Trophoblast cell (in vitro differentiated cells and primary cell): ENCODE data around the gene GRIN2B.

Experiments
- DNase-seq, 2 donors: peaks; one replicate each; pipeline ENCODE4 v3.0.0-alpha.2; 2016
- H2AFZ ChIP-seq: 2 replicates; pipeline ENCODE4 v1.6.1; 2013; ENCODE audit warnings: low read length, moderate library complexity, mild to moderate bottlenecking; ENCODE audit not compliant: insufficient read depth, poor library complexity
- H2AK5ac ChIP-seq: 2 replicates; pipeline ENCODE4 v1.6.1; 2013; ENCODE audit warnings: mild to moderate bottlenecking, low read length
- H2BK120ac ChIP-seq: 2 replicates; pipeline ENCODE4 v1.6.1; 2013; ENCODE audit warnings: low read length, mild to moderate bottlenecking, moderate library complexity; ENCODE audit not compliant: insufficient read depth, poor library complexity
- H2BK12ac ChIP-seq: 2 replicates; pipeline ENCODE4 v1.6.1; 2013; ENCODE audit warnings: mild to moderate bottlenecking, low read length, moderate library complexity
- H2BK5ac ChIP-seq: 2 replicates; pipeline ENCODE4 v1.6.1; 2013; ENCODE audit warnings: low read length, low read depth, moderate library complexity, mild to moderate bottlenecking; ENCODE audit not compliant: poor library complexity
- H3K14ac ChIP-seq: 2 replicates; pipeline ENCODE4 v1.6.1; 2013; ENCODE audit warnings: mild to moderate bottlenecking, low read length
- H3K18ac ChIP-seq: 2 replicates; pipeline ENCODE4 v1.6.1; 2013; ENCODE audit warnings: mild to moderate bottlenecking, low read length
- H3K23ac ChIP-seq: 2 replicates; pipeline ENCODE4 v1.6.1; 2013; ENCODE audit warnings: low read length
- H3K27ac ChIP-seq: 2 replicates; pipeline ENCODE4 v1.5.1; 2013; ENCODE audit warnings: low read depth, mild to moderate bottlenecking, inconsistent platforms, low read length, moderate library complexity
- H3K27me3 ChIP-seq: 2 replicates; pipeline ENCODE4 v1.6.1; 2013; ENCODE audit warnings: inconsistent platforms, mild to moderate bottlenecking, low read length, moderate library complexity; ENCODE audit not compliant: insufficient read depth
- H3K36me3 ChIP-seq, 2 experiments: 1 replicate in 1 of 2; 2 replicates in 1 of 2; pipeline ENCODE4 v1.6.1; 2013; ENCODE audit warnings: low read length in 2 of 2, mild to moderate bottlenecking in 2 of 2, moderate library complexity in 1 of 2; ENCODE audit not compliant: insufficient read depth in 2 of 2, control insufficient read depth in 1 of 2
- H3K4ac ChIP-seq: 2 replicates; pipeline ENCODE4 v1.6.1; 2013; ENCODE audit warnings: low read depth, mild to moderate bottlenecking, low read length, moderate library complexity
- H3K4me1 ChIP-seq, 2 experiments: 1 replicate in 1 of 2; 2 replicates in 1 of 2; pipeline ENCODE4 v1.6.1; 2013; ENCODE audit warnings: low read length in 2 of 2, mild to moderate bottlenecking in 2 of 2, moderate library complexity in 1 of 2; ENCODE audit not compliant: insufficient read depth in 2 of 2, control insufficient read depth in 1 of 2
- H3K4me2 ChIP-seq: 2 replicates; pipeline ENCODE4 v1.6.1; 2013; ENCODE audit warnings: inconsistent platforms, mild to moderate bottlenecking, low read length, moderate library complexity
- H3K4me3 ChIP-seq: 2 replicates; pipeline ENCODE4 v1.5.1; 2013; ENCODE audit warnings: mild to moderate bottlenecking, low read depth, low read length, inconsistent platforms
- H3K79me1 ChIP-seq: one replicate; pipeline ENCODE4 v1.6.1; 2013; ENCODE audit warnings: low read length
- H3K79me2 ChIP-seq: 2 replicates; pipeline ENCODE4 v1.6.1; 2013; ENCODE audit warnings: low read length, mild to moderate bottlenecking; ENCODE audit not compliant: control insufficient read depth, insufficient read depth, poor library complexity
- H3K9ac ChIP-seq: 2 replicates; pipeline ENCODE4 v1.6.1; 2013; ENCODE audit warnings: mild to moderate bottlenecking, low read length
- H3K9me3 ChIP-seq: 2 replicates; pipeline ENCODE4 v1.6.1; 2013; ENCODE audit warnings: low read depth, mild to moderate bottlenecking, control low read depth, inconsistent platforms, low read length; ENCODE audit not compliant: insufficient read depth
- H4K12ac ChIP-seq: 2 replicates; pipeline ENCODE4 v1.6.1; 2013; ENCODE audit warnings: low read depth, mild to moderate bottlenecking, low read length, moderate library complexity
- H4K8ac ChIP-seq: 2 replicates; pipeline ENCODE4 v1.6.1; 2013; ENCODE audit warnings: low read depth, mild to moderate bottlenecking, low read length, moderate library complexity
- H4K91ac ChIP-seq: one replicate; pipeline ENCODE4 v1.6.1; 2013; ENCODE audit warnings: low read depth, mild to moderate bottlenecking, low read length, moderate library complexity
- WGBS: extraction: QIAGEN DNeasy Blood & Tissue Kit; methylation state at CpG from one replicate; pipeline ENCODE4 v1.1.7; 2013; ENCODE audit warnings: missing lambda C conversion rate; ENCODE audit not compliant: insufficient read length, insufficient coverage; ENCODE audit errors: extremely low coverage; 5-methylcytosine and 5-hydroxymethylcytosine counted together

Gene GRIN2B

DNA sequence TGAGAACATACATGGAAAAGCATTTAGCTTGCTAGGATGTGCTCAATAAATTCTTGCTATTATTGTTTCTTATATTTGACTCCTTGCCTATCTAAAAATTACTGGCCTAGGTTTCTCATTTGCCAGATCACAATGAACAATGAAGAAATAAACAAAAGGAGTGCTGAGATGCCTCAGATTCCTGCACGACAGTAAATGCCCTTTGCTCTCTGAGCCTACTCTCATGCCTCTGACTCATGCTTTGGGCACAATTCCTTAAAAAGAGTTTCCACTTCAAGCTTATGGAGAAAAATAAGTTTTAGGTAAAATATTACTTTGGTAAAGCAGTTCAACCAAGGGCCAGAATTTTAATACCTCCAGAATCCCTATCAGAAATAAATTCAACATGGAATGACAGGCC lies 30.9 kb downstream of the GRIN2B start:
- DNase-seq, result peak; percentile 35 to 62
- no peak overlapping the region for H3K18ac ChIP-seq
- no peaks in the 10 kb centered on the region for H3K36me3 ChIP-seq
- H3K9me3 ChIP-seq, result no peaks in the 10 kb centered on the region
- no peak overlapping the region for H4K8ac ChIP-seq
- no peak overlapping the region for H2BK120ac ChIP-seq
- no peak overlapping the region for H2AK5ac ChIP-seq
- no peak overlapping the region for H2AFZ ChIP-seq
- H4K91ac ChIP-seq, result no peak overlapping the region
- H3K27me3 ChIP-seq, result no peaks in the 10 kb centered on the region
- no peak overlapping the region for H3K4me3 ChIP-seq
- WGBS, result no CpG with 5 or more reads among the region's 1 CpG
- no peaks in the 10 kb centered on the region for H3K79me1 ChIP-seq
- no peak overlapping the region for H3K4me2 ChIP-seq
- H3K23ac ChIP-seq, result no peak overlapping the region
- no peak overlapping the region for H3K4ac ChIP-seq
- peak overlapping the region; percentile 65 for H3K27ac ChIP-seq
- H3K14ac ChIP-seq, result no peak overlapping the region
- no peak overlapping the region for H3K9ac ChIP-seq
- no peak overlapping the region for H2BK12ac ChIP-seq
- H2BK5ac ChIP-seq, result no peak overlapping the region
- peaks cover 0 to 9% of the 10 kb centered on the region in 2 experiments for H3K4me1 ChIP-seq
- H3K79me2 ChIP-seq, result no peaks in the 10 kb centered on the region
- H4K12ac ChIP-seq, result no peak overlapping the region

DNA sequence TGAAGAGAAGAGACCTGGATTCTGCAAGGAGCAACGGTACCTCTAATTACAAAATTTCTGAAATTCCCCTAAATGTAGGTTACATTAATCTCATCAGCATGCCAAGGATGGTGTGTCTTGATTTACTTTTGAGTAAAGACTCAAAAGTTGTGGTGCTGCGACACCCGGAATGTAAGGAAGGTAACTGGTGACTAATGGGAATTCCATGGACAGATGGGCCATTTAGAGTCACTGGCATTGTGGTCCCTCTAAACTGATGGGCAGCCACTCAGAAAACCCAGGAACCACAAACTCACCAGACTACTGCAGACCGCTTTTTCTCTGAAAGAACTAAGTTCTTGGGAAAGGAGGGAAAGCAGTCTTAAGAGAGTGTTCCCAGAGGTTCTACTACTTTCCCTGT lies 32.8 kb downstream of the GRIN2B start:
- Histone ChIP-seq H3K79me2 (no peaks in the 10 kb centered on the region), H3K23ac (no peak overlapping the region), H3K4me3 (no peak overlapping the region), H4K12ac (no peak overlapping the region), H2AK5ac (no peak overlapping the region), H3K27ac (no peak overlapping the region), H3K4ac (no peak overlapping the region), H3K79me1 (no peaks in the 10 kb centered on the region), H3K9me3 (no peaks in the 10 kb centered on the region), H3K14ac (no peak overlapping the region), H3K36me3 (no peaks in the 10 kb centered on the region), H4K8ac (no peak overlapping the region), H3K4me2 (no peak overlapping the region), H3K4me1 (peaks cover 0 to 9% of the 10 kb centered on the region in 2 experiments), H2AFZ (no peak overlapping the region), H3K18ac (no peak overlapping the region), H2BK12ac (no peak overlapping the region), H4K91ac (no peak overlapping the region), H2BK5ac (no peak overlapping the region), H2BK120ac (no peak overlapping the region), H3K27me3 (no peaks in the 10 kb centered on the region), H3K9ac (no peak overlapping the region)
- no peak for DNase-seq
- no CpG with 5 or more reads among the region's 4 CpGs for WGBS

DNA sequence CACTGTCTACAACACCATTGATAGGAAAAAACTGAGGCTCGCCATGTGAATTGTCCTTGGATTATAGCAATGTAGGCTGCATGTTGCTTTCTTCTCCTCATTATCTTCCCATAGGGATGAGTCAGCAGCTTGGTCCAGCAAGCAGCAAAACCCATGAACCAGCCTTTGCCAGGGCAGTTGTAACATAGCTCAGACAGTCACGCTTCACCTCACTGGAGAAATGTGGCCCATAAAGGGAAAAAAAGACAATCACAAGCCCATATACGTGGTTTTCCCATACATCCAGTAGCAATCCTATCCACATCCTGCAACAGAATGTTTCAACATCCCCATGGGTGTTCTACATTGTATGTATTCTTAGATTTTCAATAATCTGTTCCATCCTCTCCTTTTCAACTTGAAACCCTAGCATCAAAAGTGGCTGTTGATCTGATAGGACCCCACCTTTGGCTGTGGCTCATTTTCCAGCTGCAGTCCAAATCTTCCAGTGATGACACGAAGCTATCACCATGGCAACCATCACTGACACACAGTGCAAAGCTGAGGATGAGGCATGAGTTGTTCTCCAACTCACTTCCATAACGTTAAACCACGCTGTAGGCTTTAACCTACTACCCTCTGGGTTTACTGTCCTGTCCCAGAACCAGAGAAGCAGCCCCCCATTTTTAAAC lies 34.0 kb downstream of the GRIN2B start:
- H3K4ac ChIP-seq, result no peak overlapping the region
- H2AK5ac ChIP-seq, result no peak overlapping the region
- H3K27ac ChIP-seq, result no peak overlapping the region
- H3K79me2 ChIP-seq, result no peaks in the 10 kb centered on the region
- H3K23ac ChIP-seq, result no peak overlapping the region
- no peak overlapping the region for H3K18ac ChIP-seq
- H3K4me1 ChIP-seq, result peaks cover 0 to 9% of the 10 kb centered on the region in 2 experiments
- no peak overlapping the region for H4K12ac ChIP-seq
- DNase-seq, result no peak
- no peaks in the 10 kb centered on the region for H3K36me3 ChIP-seq
- no peak overlapping the region for H4K91ac ChIP-seq
- H2BK120ac ChIP-seq, result no peak overlapping the region
- H3K27me3 ChIP-seq, result no peaks in the 10 kb centered on the region
- WGBS, result no CpG with 5 or more reads among the region's 6 CpGs
- H3K9ac ChIP-seq, result no peak overlapping the region
- H2BK5ac ChIP-seq, result no peak overlapping the region
- no peak overlapping the region for H3K4me2 ChIP-seq
- H3K79me1 ChIP-seq, result no peaks in the 10 kb centered on the region
- H4K8ac ChIP-seq, result no peak overlapping the region
- no peak overlapping the region for H3K14ac ChIP-seq
- no peak overlapping the region for H2BK12ac ChIP-seq
- no peak overlapping the region for H2AFZ ChIP-seq
- no peak overlapping the region for H3K4me3 ChIP-seq
- H3K9me3 ChIP-seq, result no peaks in the 10 kb centered on the region

DNA sequence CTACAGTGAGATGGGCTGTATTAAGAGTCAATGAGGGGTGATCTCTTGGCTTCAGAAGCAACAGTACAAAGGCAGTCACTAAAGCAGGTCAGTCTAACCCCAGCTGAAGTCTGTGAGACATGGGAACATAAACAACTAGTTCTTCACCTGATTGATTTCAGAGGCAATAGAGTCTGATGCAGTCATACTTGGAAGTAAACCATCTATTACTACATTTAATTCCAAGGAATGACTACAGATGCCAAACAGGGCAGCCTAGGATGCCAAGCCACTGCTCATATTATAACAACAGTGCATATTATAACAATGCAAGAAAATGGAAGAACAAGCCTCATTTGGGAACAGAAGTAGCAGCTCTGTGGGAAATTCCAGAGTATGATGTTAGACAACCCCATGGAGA lies 35.8 kb downstream of the GRIN2B start:
- H3K9ac ChIP-seq, result no peak overlapping the region
- no peaks in the 10 kb centered on the region for H3K36me3 ChIP-seq
- H2AK5ac ChIP-seq, result no peak overlapping the region
- H4K8ac ChIP-seq, result no peak overlapping the region
- H3K23ac ChIP-seq, result no peak overlapping the region
- no peak overlapping the region for H4K91ac ChIP-seq
- no peak overlapping the region for H2BK5ac ChIP-seq
- H3K4me2 ChIP-seq, result no peak overlapping the region
- H3K79me2 ChIP-seq, result no peaks in the 10 kb centered on the region
- H3K79me1 ChIP-seq, result no peaks in the 10 kb centered on the region
- H3K27ac ChIP-seq, result no peak overlapping the region
- no peak overlapping the region for H2BK120ac ChIP-seq
- H4K12ac ChIP-seq, result no peak overlapping the region
- H3K27me3 ChIP-seq, result no peaks in the 10 kb centered on the region
- peaks cover 0 to 6% of the 10 kb centered on the region in 2 experiments for H3K4me1 ChIP-seq
- no peak for DNase-seq
- H2AFZ ChIP-seq, result no peak overlapping the region
- H3K18ac ChIP-seq, result no peak overlapping the region
- no peaks in the 10 kb centered on the region for H3K9me3 ChIP-seq
- no peak overlapping the region for H3K4ac ChIP-seq
- no peak overlapping the region for H3K14ac ChIP-seq
- H3K4me3 ChIP-seq, result no peak overlapping the region
- H2BK12ac ChIP-seq, result no peak overlapping the region
